Heart right ventricle (tissue), 16 donors: ENCODE measurements around the gene SLC4A1AP. TPM values are rescaled to one million over a fixed set of nuclear protein-coding genes. Genes with fewer than 3 reads are reported as not detected.

Experiments used
- ATAC-seq, 8 donors: fragments of 200-7000 bp; cut with Tn5 transposase; one replicate each; pipeline ENCODE4 v1.9.1; 2020; ENCODE audit warnings: mild to moderate bottlenecking in 8 of 8, moderate library complexity in 8 of 8, moderate number of reproducible peaks in 1 of 8
- DNase-seq, 2 donors: peaks; one replicate each; pipeline ENCODE4 v3.0.0-alpha.2; 2020
- H3K27ac ChIP-seq, 10 donors: fragments of 200-600 bp; sonication (generic) in 2 of 10; one replicate each; pipeline versions ENCODE4 v1.5.0 to v1.8.0; 2020 to 2022; ENCODE audit warnings: mild to moderate bottlenecking in 3 of 10
- H3K27me3 ChIP-seq, 7 donors: fragments of 200-600 bp; one replicate each; pipeline ENCODE4 v1.8.0; 2021 to 2022; ENCODE audit warnings: mild to moderate bottlenecking in 2 of 7
- H3K36me3 ChIP-seq, 9 donors: fragments of 200-600 bp; sonication (generic) in 1 of 9; one replicate each; pipeline versions ENCODE4 v1.5.0 to v1.8.0; 2020 to 2022; ENCODE audit warnings: mild to moderate bottlenecking in 2 of 9
- H3K4me1 ChIP-seq, 9 donors: fragments of 200-600 bp; sonication (generic) in 1 of 9; one replicate each; pipeline versions ENCODE4 v1.5.0 to v1.8.0; 2020 to 2022; ENCODE audit warnings: mild to moderate bottlenecking in 4 of 9
- H3K4me3 ChIP-seq, 10 donors: fragments of 200-600 bp; sonication (generic) in 2 of 10; one replicate each; pipeline versions ENCODE4 v1.5.0 to v1.8.0; 2020 to 2022; ENCODE audit warnings: mild to moderate bottlenecking in 7 of 10, moderate library complexity in 2 of 10
- H3K9me3 ChIP-seq, 11 donors: fragments of 200-600 bp in 10 of 11; sonication (generic) in 2 of 11; one replicate each; pipeline versions ENCODE4 v1.5.0 to v1.8.0; 2013 to 2022; ENCODE audit warnings: mild to moderate bottlenecking in 2 of 11, control low read depth in 1 of 11, moderate library complexity in 1 of 11
- WGBS, 2 donors: extraction: QIAGEN DNeasy Blood & Tissue Kit; methylation state at CpG; one replicate each; pipeline ENCODE4 v1.1.7; 2013; ENCODE audit warnings: inconsistent platforms in 1 of 2; 5-methylcytosine and 5-hydroxymethylcytosine counted together
- intact Hi-C, 10 donors: fragments of 100-400 bp; cut with DNase I; formaldehyde crosslinking; loops; one replicate each; pipeline versions ENCODE4 v1.11.1 to v1.14.2; 2022
- polyA plus RNA-seq, 2 donors: library from polyadenylated mRNA; stranded (reverse); fragments of 200-250 nt; gene quantifications; one replicate each; pipeline ENCODE4 v1.2.3, GENCODE V29; 2013
- total RNA-seq, 10 donors: library from RNA; stranded (reverse); fragmentation: NEBNext Ultra II Directional in 3 of 10; extraction: Animal tissue kit (Norgen Biotek cat#: 25700) in 3 of 10; gene quantifications; one replicate each; pipeline versions ENCODE4 v1.2.1 to v1.2.4, GENCODE V29; 2021 to 2023
- TF ChIP-seq, protein P1 (sequence below), 9 donors: fragments of 200-600 bp; sonication (generic) in 2 of 9; IDR thresholded peaks; one replicate each; pipeline versions ENCODE4 v1.5.0 to v1.8.0; 2021 to 2022; ENCODE audit warnings: antibody characterized with exemption in 9 of 9, mild to moderate bottlenecking in 5 of 9, moderate library complexity in 1 of 9
- donor health status: Arrhythmogenic right ventricular cardiomyopathy.
- donor health status: ischemic (EF 13 %, LVEDD 7.1; RV severe dilation, severe dysfunction).
- donor health status: healthy with polysubstance abuse.
- donor health status: DM: no; HTN: yes; CAD: no.
- donor health status: DM: no; HTN: no; CAD: no.
- donor health status: ischemic (EF 25% LVEDD 6.9; RV normal size, moderate dysfunction).
- donor health status: ischemic (EF 25% LVEDD 5.7; RV mildly dilated, moderate dysfunction).
- donor health status: healthy.
- donor health status: DM: yes; HTN: yes; CAD: no.
- donor health status: Ischemic cardiomyopathy.
- donor health status: ischemic (EF 35%, LVEDD 5.7; RV mildly dilated, moderate dysfunction).
- donor health status: nonischemic (EF 11% LVEDD 7.7; RV severe dilation, severe dysfunction).
- donor health status: DM: yes; HTN: yes; CAD: no.
- donor health status: PGD.
- donor health status: ischemic (EF 29% LVEDD 5.4; RV normal size, mild dysfunction).
- donor health status: nonischemic (EF 23%, LVEDD 6.1; RV moderate dilation, normal function).

Gene SLC4A1AP
- total and polyA plus RNA-seq, 12 donors: 11.0 to 28.7 (median 22.2) TPM

DNA sequence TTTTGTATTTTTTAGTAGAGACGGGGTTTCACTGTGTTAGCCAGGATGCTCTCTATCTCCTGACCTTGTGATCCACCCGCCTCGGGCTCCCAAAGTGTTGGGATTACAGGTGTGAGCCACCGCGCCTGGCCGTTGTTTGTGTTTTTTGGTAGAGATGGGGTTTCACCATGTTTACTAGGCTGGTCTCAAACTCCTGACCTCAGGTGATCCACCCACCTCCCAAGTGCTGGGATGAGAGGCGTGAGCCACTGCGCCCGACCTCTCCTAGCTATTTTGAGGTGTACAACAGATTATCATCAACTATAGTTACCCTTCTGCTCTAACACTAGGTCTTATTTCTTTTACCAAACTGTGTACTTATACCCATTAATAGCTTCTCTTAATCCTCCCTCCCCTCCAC is 78.9 kb downstream of the SLC4A1AP start:
- 96% methylated on average over 9 of the region's 9 CpGs for WGBS, 2 donors
- Histone ChIP-seq H3K9me3 (peaks cover 0 to 9% (median 0%) of the 10 kb centered on the region in 11 donors), H3K4me1 (peaks cover 2 to 13% (median 10%) of the 10 kb centered on the region in 9 donors), H3K4me3 (no peak overlapping the region), H3K27ac (no peak overlapping the region), H3K36me3 (no peaks in the 10 kb centered on the region), H3K27me3 (no peaks in the 10 kb centered on the region)
- TF ChIP-seq, protein P1, sequence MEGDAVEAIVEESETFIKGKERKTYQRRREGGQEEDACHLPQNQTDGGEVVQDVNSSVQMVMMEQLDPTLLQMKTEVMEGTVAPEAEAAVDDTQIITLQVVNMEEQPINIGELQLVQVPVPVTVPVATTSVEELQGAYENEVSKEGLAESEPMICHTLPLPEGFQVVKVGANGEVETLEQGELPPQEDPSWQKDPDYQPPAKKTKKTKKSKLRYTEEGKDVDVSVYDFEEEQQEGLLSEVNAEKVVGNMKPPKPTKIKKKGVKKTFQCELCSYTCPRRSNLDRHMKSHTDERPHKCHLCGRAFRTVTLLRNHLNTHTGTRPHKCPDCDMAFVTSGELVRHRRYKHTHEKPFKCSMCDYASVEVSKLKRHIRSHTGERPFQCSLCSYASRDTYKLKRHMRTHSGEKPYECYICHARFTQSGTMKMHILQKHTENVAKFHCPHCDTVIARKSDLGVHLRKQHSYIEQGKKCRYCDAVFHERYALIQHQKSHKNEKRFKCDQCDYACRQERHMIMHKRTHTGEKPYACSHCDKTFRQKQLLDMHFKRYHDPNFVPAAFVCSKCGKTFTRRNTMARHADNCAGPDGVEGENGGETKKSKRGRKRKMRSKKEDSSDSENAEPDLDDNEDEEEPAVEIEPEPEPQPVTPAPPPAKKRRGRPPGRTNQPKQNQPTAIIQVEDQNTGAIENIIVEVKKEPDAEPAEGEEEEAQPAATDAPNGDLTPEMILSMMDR (IDR thresholded peaks at IDR 0.05): no peak
- intact Hi-C loops: no loop called here
- no peak for ATAC-seq
- no peak for DNase-seq

Other genes with a start within 250 kb of the SLC4A1AP start
- 10 to 100 TPM; 47.6 to 69.7 (median 59.2) TPM for gene NRBP1, start 235.3 kb upstream of the SLC4A1AP start, total RNA-seq
- gene NRBP1, start 235.3 kb upstream of the SLC4A1AP start, polyA plus RNA-seq: 10 to 100 TPM; 25.5 to 97.4 TPM
- under 1 TPM in 6 of 10 donors, not detected in 4; 0.37 to 0.85 (median 0.57) TPM for gene KRTCAP3, start 221.5 kb upstream of the SLC4A1AP start, total RNA-seq
- under 1 TPM; 0.23 to 0.51 TPM for gene KRTCAP3, start 221.5 kb upstream of the SLC4A1AP start, polyA plus RNA-seq
- gene IFT172, start 174.1 kb upstream of the SLC4A1AP start, total RNA-seq: 10 to 100 TPM; 12.7 to 30.6 (median 16.1) TPM
- 10 to 100 TPM; 11.1 to 65.7 TPM for gene IFT172, start 174.1 kb upstream of the SLC4A1AP start, polyA plus RNA-seq
- 10 to 100 TPM in 1 of 10 donors, 1 to 10 TPM in 7, under 1 TPM in 2; 0.58 to 11.7 (median 1.7) TPM for gene FNDC4, start 168.7 kb upstream of the SLC4A1AP start, total RNA-seq
- gene FNDC4, start 168.7 kb upstream of the SLC4A1AP start, polyA plus RNA-seq: 10 to 100 TPM in 1 of 2 donors, 1 to 10 TPM in 1; 2.3 to 11.3 TPM
- 1 to 10 TPM in 1 of 10 donors, under 1 TPM in 1, not detected in 8; 0.19 to 1.6 TPM for gene GCKR, start 167.1 kb upstream of the SLC4A1AP start, total RNA-seq
- under 1 TPM; 0.88 to 0.91 TPM for gene GCKR, start 167.1 kb upstream of the SLC4A1AP start, polyA plus RNA-seq
- gene ZNF512, start 80.8 kb upstream of the SLC4A1AP start, total RNA-seq: 10 to 100 TPM; 15.1 to 27.7 (median 20.3) TPM
- 10 to 100 TPM; 10.2 to 10.5 TPM for gene ZNF512, start 80.8 kb upstream of the SLC4A1AP start, polyA plus RNA-seq
- gene CCDC121, start 34.9 kb upstream of the SLC4A1AP start, total RNA-seq: 1 to 10 TPM; 4.1 to 7.6 (median 6.0) TPM
- 1 to 10 TPM; 2.1 TPM for gene CCDC121, start 34.9 kb upstream of the SLC4A1AP start, polyA plus RNA-seq
- 10 to 100 TPM; 17.1 to 23.8 (median 19.7) TPM for gene GPN1, start 34.8 kb upstream of the SLC4A1AP start, total RNA-seq
- gene GPN1, start 34.8 kb upstream of the SLC4A1AP start, polyA plus RNA-seq: 10 to 100 TPM in 1 of 2 donors, 1 to 10 TPM in 1; 6.5 to 25.6 TPM
- 10 to 100 TPM; 22.0 to 32.2 (median 26.0) TPM for gene SUPT7L, start 275 bp upstream of the SLC4A1AP start, total RNA-seq
- gene SUPT7L, start 275 bp upstream of the SLC4A1AP start, polyA plus RNA-seq: 10 to 100 TPM; 18.4 to 42.3 TPM
- 100 to 1,000 TPM; 170 to 416 (median 253) TPM for gene MRPL33, start 107.8 kb downstream of the SLC4A1AP start, total RNA-seq
- 100 to 1,000 TPM; 123 to 661 TPM for gene MRPL33, start 107.8 kb downstream of the SLC4A1AP start, polyA plus RNA-seq
- gene RBKS, start 226.5 kb downstream of the SLC4A1AP start, total RNA-seq: 1 to 10 TPM; 3.4 to 9.1 (median 5.5) TPM
- gene RBKS, start 226.5 kb downstream of the SLC4A1AP start, polyA plus RNA-seq: 1 to 10 TPM in 1 of 2 donors, under 1 TPM in 1; 0.88 to 4.6 TPM
- 10 to 100 TPM; 54.9 to 83.4 (median 69.3) TPM for gene BABAM2, start 226.8 kb downstream of the SLC4A1AP start, total RNA-seq
- 10 to 100 TPM; 13.3 to 48.9 TPM for gene BABAM2, start 226.8 kb downstream of the SLC4A1AP start, polyA plus RNA-seq